ENCODE measurements around the gene SPDYE16. TPM values are rescaled to one million over a fixed set of nuclear protein-coding genes. Genes with fewer than 3 reads are reported as not detected.
"Not testable (repeated sequence)": the region's sequence is repeated elsewhere in the genome, so short reads cannot be mapped to it uniquely, and the experiment has no call there.

SPDYE16 gene
- total RNA-seq, 1 donor from 2014 or later, result 3.6 TPM

DNA sequence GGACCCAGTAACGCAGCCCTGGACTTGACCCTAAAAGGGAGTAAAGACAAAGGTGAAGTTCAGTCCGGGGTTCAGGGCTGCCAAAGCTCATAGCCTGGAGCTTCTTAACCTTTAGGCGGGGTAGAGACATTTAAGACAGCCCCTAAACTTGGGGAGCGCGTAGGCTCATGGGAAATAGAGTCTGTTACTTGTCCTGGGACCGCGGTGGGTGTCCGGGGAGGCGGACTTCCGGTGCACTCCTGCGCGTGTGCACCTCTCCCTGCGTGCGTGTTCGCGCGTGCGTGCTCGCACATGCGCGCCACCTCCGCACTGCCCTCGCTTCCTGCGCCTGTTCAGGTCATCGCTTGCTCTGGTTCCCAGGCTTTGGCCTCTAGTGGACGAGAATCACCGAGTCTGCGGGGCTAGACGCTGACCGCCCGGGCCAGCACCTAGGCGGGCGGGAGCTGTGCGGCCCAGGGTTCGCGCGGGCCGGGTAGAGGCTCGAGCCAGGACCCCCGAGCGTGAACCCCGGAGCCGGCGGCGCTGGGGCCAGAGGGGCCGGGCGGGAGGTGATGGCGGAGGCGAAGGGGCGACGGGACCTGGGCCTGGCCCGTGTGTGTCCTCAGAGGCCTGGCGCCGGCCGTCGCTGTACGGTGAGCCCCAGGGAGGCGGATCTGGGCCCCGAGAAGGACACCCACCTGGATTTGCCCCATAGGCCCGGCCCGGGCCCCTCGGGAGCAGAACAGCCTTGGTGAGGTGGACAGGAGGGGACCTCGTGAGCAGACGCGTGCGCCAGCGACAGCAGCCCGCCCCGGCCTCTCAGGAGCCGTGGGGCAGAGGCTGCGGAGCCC is 6.1 kb upstream of the SPDYE16 start:
- peak; percentile 96 for DNase-seq (ENCODE audit: low spot score)

- DNase-seq (ENCODE audit: low spot score), result not testable (repeated sequence)
Measured at GRCh38 chr7:76531643-76532042, 11.5 kb downstream of the SPDYE16 start.

DNA sequence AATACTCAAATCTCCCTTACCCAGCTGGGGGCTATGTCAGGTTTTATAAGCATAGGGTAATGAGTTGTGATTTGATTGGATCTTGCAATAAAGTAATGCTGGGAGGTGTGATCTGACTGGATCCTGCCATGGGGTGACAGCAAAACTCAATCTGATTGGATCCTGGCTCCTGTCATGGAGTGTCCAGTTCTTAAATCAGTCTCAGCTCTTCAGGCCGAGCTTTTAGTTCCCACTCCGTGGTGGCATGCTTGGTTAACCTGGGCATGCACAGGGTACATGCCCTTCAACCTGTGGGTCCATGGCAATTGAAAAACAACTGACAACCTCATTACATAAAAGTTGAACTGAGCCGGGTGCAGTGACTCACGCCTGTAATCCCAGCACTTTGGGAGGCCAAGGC is 16.9 kb downstream of the SPDYE16 start:
- DNase-seq (ENCODE audit: low spot score), result not testable (repeated sequence)

DNA sequence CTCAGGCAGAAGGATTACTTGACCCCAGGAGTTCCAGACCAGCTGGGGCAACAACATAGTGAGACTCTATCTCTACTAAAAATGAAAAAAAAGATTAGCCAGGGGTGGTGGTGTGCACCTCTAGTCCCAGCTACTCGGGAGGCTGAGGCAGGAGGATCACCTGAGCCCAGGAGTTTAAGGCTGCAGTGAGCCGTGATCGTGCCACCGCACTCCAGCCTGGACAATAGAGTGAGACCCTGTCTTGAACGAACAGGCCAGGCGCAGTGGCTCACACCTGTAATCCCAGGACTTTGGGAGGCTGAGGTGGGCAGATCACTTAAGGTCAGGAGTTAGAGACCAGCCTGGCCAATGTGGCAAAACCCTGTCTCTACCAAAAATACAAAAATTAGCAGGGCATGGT is 26.2 kb downstream of the SPDYE16 start:
- DNase-seq (ENCODE audit: low spot score), result not testable (repeated sequence)

DNA sequence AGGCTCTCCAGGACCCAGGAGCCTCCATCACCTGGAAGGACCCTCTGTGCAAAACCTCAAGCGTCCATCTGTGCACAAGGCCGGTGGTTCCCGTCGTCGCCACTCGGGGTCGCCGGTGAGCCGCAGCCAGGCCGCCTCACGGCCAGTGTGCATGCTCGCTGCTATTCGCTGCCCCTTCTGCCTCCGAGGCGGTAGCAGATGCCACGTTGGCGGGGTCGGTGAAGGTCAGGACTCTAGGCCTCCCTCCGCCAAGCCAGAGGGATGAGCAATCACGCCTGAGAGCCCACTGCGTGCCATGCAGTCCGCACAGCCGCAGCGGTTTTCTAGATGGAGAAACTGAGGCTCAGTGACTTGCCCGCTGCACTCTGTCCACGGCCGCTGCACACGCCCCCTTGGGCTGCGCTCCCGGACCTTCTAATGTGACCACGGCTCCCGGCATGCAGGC is 27.1 kb downstream of the SPDYE16 start:
- DNase-seq (ENCODE audit: low spot score), result no peak

DNA sequence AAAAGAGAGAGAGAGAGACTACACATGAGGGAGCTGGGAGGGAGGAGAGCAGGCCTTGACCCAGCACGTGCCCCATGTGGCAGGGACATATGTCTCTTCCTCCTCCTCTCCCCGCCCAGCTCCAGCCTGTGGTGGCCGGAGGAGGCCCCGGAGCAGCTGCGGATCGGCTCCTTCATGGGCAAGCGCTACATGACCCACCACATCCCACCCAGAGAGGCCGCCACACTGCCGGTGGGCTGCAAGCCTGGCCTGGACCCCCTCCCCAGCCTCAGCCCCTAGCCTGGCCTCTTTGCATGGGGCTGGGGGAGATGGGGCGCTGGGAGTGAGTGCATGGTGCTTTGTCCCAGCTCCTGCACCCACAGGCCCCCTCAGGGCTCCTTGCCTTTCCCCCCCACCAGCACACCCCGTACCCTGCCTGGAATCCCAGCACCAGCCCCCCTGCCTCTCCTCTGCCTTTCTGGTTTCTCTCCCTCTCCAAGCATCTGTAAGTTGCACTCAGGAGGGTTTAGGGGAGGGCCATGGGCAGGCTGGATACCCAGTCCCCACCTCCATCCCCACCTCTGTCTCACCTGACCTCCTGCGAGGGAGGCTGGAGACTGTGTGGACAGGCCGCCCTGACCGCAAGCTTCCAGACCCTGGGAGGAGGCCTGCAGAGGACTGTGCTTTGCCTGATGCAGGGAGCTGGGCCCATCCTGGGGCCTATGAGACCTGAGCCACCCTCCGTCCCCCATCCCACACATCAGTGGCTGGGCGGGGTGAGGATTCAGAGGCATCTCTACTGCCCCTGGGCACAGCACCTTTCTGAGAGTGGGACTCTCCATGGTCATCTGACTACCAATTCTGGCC is 27.9 kb downstream of the SPDYE16 start:
- DNase-seq (ENCODE audit: low spot score), result no peak

DNA sequence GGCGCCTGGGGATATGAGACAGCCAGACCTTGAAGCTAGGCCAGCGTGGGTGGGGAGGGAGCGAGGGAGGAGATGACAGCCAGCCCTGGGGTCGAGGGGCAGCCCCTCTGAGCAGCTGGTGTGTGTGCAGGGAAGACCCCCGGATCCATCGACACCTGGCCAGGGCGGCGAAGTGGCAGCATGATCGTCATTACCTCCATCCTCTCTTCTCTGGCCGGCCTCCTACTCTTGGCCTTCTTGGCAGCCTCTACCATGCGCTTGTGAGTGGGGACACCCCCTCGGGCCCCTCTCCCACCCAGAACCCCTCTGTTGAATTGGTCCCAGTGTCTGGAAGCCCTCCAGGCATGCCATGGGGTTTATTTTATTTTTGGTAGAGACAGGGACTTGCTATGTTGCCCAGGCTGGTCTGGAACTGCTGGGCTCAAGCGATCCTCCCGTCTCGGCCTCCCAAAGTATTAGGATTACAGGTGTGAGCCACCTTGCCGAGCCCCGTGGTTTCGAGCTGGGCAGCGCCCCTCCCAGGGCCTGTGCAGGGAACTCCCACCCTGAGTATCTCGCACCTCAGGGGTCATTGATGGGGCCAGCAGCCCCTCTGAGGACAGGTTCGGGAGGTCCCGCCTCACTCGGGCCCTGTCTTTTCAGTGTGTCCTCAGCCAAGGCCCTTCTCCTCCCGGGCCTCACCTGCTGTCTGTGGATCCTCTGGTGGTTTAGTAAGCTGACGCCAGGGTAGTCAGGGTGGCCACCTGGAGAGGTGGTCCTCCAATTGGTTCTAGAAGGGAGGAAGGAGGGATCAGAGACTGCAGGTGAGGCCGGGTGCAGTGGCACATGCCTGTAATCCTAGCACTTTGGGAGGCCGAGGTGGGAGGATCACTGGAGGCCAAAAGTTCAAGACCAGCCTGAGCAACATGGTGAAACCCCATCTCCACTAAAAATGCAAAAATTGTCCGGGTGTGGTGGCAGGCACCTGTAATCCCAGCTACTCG is 29.0 kb downstream of the SPDYE16 start:
- DNase-seq (ENCODE audit: low spot score), result no peak

GRCh38 chr7:76512941-76513816 is 29.9 kb downstream of the SPDYE16 start:
- no peak for DNase-seq (ENCODE audit: low spot score)

DNA sequence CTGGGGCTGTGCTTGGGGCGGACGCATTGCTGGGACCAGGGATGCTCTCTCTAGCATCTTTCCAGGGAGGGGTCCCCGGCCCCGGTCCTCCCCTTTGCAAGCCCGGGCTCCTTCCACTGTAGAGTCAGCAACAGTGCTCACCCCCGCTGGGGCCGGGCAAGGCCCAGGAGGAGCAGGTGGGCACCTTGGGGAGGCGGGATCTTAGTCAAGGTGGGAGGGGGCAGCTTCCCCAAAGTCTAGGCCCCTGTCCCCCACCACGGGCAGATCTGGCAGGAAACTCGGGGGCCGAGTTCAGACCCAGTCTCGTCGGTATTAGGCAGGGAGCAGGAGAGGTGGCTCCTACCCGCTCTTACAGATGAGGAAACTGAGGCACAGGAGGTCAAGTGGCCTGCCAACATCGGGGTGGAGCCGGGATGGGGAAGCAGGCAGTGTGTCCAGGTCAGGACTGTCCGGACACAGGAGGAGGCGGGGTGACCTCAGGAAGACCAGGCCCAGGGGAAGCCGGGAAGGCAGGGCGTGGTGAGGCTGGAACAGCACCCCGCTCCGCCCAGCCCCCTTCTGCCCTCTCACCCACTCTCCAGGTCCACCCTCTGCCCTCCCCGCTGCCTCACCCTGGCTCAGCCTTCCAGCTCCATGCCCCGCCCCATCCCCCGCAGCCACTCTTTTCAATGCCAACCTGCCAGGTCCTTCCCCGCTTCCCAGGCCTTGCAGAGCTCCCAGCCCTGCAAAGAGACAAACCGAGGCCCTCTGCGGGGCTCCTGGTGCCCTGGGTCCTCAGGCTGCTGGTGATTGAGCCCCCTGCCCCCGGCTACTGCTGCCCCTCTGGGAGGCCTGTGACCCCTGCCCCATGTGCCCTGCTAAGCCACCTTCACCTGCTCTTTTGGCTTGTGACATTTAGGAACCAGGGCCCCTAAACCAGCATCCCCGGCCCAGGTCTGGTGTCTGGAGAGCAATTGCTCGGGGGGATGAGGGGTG is 30.9 kb downstream of the SPDYE16 start:
- not testable (repeated sequence) for DNase-seq (ENCODE audit: low spot score)

DNA sequence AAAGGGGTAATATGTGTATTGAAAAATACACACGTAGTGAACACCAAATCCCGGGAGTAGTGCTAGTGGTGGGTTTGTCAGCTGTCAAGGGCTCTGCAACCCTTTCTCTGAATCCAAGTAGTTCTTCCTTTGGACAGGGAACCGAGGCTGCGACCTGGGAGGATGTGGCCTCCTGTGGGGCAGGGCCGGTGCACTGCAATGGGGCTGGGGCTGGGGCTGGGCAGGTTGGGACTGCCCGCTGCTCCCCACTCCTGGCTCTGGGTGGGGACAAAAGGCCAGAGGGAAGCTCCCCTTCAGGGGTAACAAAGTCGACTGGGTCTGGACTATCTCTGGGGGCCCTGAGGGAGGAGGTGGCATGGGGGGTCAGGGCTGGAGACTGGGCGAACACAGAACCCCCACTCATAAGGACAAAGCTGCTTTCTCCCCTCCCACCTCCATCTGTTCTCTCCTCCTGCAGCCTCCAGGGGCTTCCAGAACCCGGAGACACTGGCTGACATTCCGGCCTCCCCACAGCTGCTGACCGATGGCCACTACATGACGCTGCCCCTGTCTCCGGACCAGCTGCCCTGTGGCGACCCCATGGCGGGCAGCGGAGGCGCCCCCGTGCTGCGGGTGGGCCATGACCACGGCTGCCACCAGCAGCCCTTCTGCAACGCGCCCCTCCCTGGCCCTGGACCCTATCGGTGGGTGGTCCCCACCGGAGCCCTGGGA is 31.7 kb downstream of the SPDYE16 start:
- DNase-seq (ENCODE audit: low spot score), result not testable (repeated sequence)

- peak; percentile 50 for DNase-seq (ENCODE audit: low spot score)
Measured at GRCh38 chr7:76509931-76510877, 32.9 kb downstream of the SPDYE16 start, which contains the start of gene UPK3B. TSS of gene UPK3B (plus strand) at chr7:76510552. CDS start at chr7:76510653, 101 bp downstream.

- DNase-seq (ENCODE audit: low spot score), result no peak
Measured at GRCh38 chr7:76507723-76508406, 35.2 kb downstream of the SPDYE16 start.

DNA sequence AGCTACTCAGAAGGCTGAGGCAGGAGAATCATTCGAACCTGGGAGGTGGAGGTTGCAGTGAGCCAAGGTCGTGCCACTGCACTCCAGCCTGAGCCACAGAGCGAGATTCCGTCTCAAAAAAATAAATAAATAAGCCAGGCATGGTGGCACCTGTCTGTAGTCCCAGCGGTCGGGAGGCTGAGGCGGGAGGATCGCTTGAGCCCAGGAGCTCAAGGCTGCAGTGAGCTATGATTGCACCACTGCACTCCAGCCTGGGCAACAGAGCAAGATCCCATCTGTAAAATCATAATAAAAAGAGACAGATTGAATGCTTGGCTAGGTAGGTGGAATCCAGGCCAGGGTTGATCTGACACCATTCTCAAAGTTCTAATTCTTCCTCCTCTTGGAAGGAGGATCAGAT is 36.5 kb downstream of the SPDYE16 start:
- not testable (repeated sequence) for DNase-seq (ENCODE audit: low spot score)

GRCh38 chr7:76506081-76506440 is 37.0 kb downstream of the SPDYE16 start:
- no peak for DNase-seq (ENCODE audit: low spot score)

- DNase-seq (ENCODE audit: low spot score), result no peak
Measured at GRCh38 chr7:76505168-76506080, 37.7 kb downstream of the SPDYE16 start.

Measured in umbilical cord (tissue), 2 donors.